ENCODE measurements around the gene IL12RB1.
"Not testable (repeated sequence)": the region's sequence is repeated elsewhere in the genome, so short reads cannot be mapped to it uniquely, and the experiment has no call there.

IL12RB1 gene

DNA sequence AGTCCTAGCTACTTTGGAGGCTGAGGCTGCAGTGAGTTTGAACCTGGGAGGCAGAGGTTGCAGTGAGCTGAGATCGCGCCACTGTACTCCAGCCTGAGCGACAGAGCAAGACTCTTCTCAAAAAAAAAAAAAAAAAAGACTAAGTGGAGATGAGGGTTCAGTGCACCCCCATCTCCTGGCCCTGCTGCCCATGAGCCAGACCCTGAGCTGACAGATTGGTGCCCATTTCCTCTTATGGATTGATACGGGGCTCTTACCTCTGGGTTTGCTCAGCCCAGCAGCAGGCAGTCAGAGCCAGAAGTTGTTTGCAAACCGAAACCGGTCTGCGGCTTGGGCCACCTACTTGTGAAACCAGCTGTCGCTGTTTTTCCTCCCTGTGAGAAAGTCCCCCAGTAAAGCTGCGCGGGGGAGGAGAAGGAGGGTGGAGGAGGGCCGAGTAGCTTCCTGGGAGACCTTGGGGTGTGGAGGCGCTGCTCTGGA lies 41.9 kb downstream of the IL12RB1 start:
- peak; percentile 63 for DNase-seq

DNA sequence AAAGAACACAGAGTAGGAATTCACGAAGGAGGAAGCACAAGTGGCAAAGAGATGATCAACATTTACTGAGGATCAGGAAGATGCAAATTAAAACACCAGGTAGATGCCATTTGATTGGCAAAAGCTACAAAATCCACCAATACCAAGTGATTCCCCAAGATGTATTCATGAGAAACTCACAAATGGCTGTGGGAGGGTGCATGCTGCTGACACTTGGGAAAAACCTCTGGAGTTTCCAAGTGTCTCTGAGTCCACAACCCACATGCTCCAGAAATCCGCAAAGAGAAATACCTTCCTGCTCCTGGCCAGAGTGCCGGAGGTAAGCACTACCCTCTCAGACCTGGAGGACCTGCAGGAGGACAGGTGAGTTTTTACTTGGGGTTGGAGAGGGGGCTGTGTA lies 43.1 kb downstream of the IL12RB1 start:
- no peak for DNase-seq

GRCh38 chr19:18041054-18041453 lies 45.7 kb downstream of the IL12RB1 start:
- DNase-seq, result no peak

DNA sequence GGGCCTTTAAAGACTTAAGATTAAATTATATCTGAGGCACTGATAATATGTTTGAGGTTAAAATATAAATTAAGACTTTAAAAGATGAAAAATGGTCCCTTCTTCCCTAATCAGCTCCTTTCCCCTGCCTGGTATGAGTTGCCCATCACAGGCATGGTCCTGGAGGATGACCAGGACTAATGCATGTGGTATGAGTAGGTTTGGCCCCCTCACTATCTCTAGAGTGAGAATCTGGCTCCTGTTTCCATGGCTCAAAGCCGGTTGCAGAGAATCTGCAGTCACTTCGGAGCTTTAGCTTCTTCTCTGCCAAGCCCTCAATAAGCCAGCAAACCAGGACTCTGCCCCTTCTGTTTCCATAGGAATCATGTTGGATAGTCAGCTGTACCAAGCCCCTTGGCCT lies 54.6 kb downstream of the IL12RB1 start:
- not testable (repeated sequence) for DNase-seq

DNA sequence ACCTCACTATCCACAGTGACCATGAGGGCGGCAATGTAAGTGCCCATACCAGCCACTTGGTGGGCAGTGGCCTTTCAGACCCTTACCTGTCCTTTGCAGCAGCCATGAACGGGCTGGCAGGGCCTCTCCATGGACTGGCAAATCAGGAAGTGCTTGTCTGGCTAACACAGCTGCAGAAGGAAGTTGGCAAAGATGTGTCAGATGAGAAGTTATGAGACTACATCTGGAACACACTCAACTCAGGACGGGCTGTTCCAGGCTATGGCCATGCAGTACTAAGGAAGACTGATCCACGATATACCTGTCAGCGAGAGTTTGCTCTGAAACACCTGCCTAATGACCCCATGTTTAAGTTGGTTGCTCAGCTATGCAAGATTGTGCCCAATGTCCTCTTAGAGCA lies 55.3 kb downstream of the IL12RB1 start:
- not testable (repeated sequence) for DNase-seq

- peak; percentile 43 for DNase-seq
These were observed 57.0 kb downstream of the IL12RB1 start for GRCh38 chr19:18029617-18030338.

GRCh38 chr19:18027151-18027550 lies 59.6 kb downstream of the IL12RB1 start:
- no peak for DNase-seq

DNA sequence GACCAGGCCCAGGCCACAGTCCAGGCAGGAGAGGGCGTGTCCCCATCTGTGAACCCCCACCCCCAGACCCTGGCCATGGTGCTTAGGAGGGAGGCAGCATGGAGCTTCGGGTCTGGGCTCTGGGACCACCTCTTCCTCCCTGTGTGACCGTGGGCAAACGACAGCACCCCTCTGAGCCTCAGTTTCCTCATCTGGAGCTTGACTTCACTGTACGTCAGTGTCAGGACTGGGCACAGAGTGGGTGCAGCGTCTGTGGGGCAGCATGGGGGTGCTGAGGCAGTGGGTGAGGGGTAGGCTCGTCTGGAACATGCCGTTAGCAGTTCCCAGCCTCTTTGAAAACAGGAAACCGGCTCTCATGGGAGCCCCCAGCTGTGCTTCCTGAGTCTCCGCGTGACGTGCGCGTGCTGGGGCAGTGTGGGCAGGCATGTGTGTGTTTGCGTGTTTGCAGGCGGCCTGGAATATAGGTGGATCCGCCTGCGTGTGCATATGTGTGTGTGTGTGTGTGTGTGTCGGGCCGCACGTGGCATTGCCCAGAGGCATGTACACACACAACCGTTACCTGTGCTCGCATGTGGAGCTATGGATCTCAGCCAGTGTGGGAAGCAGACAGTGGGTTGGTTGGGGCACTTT lies 63.0 kb downstream of the IL12RB1 start:
- no peak for DNase-seq

- DNase-seq, result no peak
These were observed 65.5 kb downstream of the IL12RB1 start for GRCh38 chr19:18021121-18021755.

DNA sequence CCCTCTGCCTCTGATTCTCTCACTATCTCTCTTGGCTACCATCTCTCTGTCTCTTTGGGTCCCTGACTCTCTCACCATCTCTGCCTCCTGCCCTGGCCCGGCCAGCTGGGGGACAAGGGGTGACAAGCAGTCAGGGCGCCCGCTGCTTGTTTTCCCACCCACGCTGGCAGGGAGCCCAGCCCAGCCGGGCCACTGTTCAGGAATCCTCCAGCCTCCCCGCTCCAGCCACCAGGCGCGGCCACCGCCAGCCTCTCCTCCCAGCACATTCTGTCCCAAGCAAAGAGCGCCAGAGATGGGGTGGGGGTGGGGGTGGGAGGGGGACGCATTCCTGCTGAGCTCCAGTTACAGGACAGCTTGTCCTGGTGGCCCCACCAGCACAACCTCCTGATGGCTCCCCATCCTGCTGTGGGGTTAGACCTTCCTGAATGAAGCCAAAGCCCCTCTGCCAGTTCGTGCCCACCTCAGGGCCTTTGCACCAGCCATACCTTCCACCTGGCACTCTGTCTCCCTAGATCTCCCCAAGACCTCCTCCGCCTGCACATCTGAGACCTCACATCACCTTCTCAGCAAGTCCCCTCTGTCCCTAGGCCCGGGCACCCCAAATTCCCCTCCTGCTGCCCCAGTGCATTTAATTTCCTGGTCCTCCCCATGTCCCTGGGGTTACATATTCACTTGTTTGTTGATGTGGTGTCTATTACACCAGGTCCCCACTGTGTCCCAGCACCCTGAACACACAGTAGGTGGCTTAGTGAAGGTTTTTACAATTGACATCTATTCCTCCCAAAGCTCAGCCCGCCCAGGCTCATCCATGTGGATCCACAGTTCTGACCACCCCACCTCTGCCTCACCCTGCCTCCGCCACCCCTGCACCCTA lies 66.3 kb downstream of the IL12RB1 start:
- DNase-seq, result no peak

DNA sequence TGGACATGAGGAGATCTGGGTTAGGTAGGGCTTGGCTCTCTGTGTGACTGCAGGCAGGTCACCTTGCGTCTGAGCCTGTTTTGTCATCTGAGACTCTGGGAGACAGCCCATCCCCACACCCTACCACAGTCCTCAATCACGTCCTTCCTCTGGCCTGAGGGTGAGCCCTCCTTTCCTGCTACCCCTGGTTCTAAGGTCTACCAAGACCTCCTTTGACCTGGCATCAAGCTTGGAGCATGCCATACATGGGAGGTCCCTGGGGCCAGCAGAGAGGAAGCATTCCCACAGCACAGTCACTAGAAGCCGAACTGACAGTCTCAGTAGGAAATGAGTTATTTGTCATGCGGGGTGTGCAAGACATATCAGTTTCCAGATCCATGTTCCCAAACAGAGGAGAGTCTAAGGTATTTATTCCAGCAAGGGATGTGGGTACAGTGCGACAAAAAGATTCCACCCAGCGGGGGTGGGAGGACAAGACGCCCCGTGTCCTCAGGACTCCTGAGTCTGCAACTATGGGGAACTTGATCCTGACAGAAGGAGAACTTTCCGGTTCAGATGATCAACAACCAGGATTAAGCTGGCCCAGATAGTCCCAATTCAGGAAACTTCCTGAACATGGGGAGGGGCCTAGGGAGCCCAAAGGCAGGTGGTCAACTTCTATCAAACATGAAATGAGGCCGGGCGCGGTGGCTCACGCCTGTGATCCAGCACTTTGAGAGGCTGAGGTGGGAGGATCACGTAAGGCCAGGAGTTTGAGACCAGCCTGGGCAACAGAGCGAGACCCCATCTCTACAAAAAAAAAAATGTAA lies 69.3 kb downstream of the IL12RB1 start:
- DNase-seq, result no peak

DNA sequence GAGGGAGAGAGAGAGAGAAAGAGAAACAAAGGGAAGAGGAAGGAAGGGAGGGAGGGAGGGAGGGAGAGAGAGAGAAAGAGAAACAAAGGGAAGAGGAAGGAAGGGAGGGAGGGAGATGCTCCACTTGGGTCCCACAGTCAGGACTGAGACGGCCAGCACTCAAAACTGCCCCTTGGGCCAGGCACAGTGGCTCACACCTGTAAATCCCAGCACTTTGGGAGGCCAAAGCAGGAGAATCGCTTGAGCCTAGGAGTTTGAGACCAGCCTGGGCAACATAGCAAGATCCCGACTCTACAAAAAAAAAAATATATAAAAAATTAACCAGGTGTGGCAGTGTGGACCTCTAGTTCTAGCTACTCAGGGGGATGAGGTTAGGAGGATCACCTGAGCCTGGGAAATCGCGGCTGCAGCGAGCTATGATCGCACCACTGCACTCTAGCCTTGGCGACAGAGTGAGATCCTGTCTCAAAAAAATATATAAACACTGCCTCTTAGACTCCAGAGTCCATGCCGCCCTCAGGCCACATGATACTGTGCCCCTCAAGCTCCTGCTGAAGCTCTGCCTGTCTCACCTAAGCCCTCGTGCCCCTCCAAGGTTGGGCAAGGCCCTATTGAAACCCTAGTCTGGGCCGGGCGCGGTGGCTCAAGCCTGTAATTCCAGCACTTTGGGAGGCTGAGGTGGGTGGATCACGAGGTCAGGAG lies 70.4 kb downstream of the IL12RB1 start:
- no peak for DNase-seq

- DNase-seq, result no peak
These were observed 72.5 kb downstream of the IL12RB1 start for GRCh38 chr19:18014197-18014596.

DNA sequence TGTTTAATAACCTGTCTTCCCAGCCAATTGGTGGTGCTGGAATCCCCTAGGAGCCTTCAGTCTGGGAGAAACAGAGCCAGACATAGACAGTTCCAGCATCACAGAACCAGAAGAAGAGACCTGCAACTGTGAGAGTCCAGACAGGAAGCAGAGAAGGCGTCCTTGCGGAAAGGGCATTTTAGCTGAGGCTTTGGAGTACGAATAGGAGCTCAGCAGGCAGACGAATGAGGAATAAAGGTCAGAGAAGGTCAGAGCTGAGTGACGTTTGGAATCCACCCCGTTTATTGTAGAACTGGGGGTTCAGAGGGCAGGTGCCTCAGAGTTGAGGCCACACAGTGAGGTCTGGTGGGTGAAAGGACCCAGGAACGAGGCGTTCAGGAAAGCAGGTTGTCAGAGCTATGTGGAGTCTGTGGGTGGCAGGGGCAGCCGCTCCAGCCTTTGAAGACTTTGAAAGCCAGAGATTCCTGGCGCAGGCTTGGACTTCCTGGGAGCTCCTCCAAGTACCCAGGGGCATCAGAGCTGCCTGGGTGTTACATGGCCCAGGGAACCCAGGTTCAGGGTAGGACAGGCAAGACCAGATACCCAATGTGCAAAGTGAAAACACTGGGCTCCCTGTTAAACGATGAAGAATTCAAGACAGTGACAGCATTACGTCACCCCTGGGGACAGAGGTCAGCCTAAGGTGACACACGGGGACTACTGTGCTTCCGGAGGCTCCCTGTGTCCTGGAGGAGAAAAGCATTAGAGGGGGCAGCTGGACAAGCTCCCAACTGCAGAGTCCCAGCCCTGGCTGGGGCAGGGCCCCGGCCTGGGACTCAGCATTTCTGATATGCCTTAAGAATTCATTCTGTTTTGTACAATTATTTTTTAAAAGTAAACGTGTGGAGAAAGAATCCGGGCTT lies 73.3 kb downstream of the IL12RB1 start:
- DNase-seq, result no peak

DNA sequence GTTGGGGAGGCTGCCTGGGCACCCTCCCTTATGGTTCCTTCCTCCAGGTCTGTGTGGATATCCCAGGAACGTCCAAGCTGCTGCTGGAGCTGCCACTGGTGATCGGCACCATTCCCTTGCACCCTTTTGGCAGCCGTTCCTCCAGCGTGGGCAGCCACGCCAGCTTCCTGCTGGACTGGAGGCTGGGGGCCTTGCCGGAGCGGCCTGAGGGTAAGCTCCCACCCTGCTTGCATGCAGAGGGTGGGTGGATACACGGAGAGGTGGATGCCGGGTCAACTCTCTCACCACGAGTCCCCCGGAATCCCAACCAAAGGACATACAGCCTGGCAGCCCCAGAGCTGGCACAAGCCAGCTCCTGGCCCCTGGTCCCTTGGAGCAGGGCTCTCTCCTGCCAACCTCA lies 76.6 kb downstream of the IL12RB1 start:
- DNase-seq, result no peak

DNA sequence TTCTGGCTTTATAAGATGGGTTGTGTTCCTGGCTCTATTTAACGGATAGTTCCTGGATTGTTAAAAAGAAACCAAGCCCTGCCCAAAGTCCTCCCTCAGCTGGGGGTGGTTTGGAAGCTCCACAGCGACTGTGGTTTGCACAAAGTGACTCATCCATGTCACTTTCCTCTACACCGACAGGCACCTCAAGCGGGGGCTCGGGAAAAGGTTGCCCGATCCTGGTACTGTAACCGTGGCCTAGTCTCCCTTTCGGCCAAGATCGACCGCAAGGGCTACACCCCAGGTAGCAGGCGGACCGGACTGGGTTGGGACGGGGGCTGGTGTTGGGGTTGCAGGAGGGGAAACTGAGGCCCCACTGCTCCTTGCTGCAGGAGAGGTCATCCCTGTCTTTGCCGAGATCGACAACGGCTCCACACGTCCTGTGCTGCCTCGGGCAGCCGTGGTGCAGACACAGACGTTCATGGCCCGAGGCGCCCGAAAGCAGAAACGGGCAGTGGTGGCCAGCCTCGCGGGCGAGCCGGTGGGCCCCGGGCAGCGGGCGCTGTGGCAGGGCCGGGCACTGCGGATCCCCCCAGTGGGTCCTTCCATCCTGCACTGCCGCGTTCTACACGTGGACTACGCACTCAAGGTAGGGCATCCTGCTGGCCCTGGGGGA lies 77.2 kb downstream of the IL12RB1 start:
- no peak for DNase-seq

All from DMS79 (cell line).